WTC11 (cell line): ENCODE results near the gene PLA2G4A. TPM values are rescaled to one million over a fixed set of nuclear protein-coding genes. Genes with fewer than 3 reads are reported as not detected.

ENCODE experiments used
- ATAC-seq: fragments of 200-7000 bp; cut with Tn5 transposase; 2 replicates; pipeline ENCODE4 v1.10.0; 2021; ENCODE audit warnings: mild to moderate bottlenecking, moderate library complexity
- CTCF ChIA-PET: fragments of 300-600 bp; sonication (Branson Sonifier 250); formaldehyde crosslinking; loops from one replicate; lab custom pipeline; 2021; ENCODE audit warnings: antibody characterized with exemption; lab: Charles Lee
- POLR2A ChIA-PET: fragments of 350-600 bp; sonication (Branson Sonifier 250); formaldehyde crosslinking; loops from one replicate; lab custom pipeline; 2021; ENCODE audit warnings: antibody characterized with exemption; lab: Charles Lee
- DNase-seq: peaks from one replicate; pipeline ENCODE4 v3.0.0; 2021; ENCODE audit warnings: low spot score
- H3K27ac Mint-ChIP-seq: 2 replicates; pipeline ENCODE4 v1.8.0; 2021; ENCODE audit warnings: mixed read lengths
- H3K27me3 Mint-ChIP-seq: 2 replicates; pipeline ENCODE4 v1.8.0; 2021; ENCODE audit warnings: low read depth, mild to moderate bottlenecking, moderate library complexity, mixed read lengths
- H3K36me3 Mint-ChIP-seq: 2 replicates; pipeline ENCODE4 v1.8.0; 2021; ENCODE audit warnings: mixed read lengths
- H3K4me1 Mint-ChIP-seq: 2 replicates; pipeline ENCODE4 v1.8.0; 2022; ENCODE audit warnings: mixed read lengths
- H3K4me3 Mint-ChIP-seq: 2 replicates; pipeline ENCODE4 v1.8.0; 2021; ENCODE audit warnings: mild to moderate bottlenecking, moderate library complexity, mixed read lengths
- H3K9me3 Mint-ChIP-seq: 2 replicates; pipeline ENCODE4 v1.8.0; 2021; ENCODE audit warnings: mixed read lengths
- CBFB ChIP-seq: sonication (generic); formaldehyde crosslinking; IDR thresholded peaks from 2 replicates; pipeline ENCODE4 v1.8.1; 2022; ENCODE audit warnings: mild to moderate bottlenecking, low read depth, missing genetic modification reagents
- ELF4 ChIP-seq: sonication (generic); formaldehyde crosslinking; IDR thresholded peaks from 2 replicates; pipeline ENCODE4 v1.8.1; 2022; ENCODE audit warnings: low read depth, mild to moderate bottlenecking, moderate library complexity, missing genetic modification reagents
- ETV6 ChIP-seq: sonication (generic); formaldehyde crosslinking; IDR thresholded peaks from 2 replicates; pipeline ENCODE4 v1.8.1; 2022; ENCODE audit warnings: mild to moderate bottlenecking, missing genetic modification reagents
- FOXK1 ChIP-seq: sonication (generic); formaldehyde crosslinking; IDR thresholded peaks from 2 replicates; pipeline ENCODE4 v1.8.0; 2022; ENCODE audit warnings: mild to moderate bottlenecking, moderate library complexity, missing genetic modification reagents
- GRHL2 ChIP-seq: fragments of 250-450 bp; sonication (Bioruptor Pico); IDR thresholded peaks from 2 replicates; pipeline ENCODE4 v1.8.0; 2022; ENCODE audit warnings: mild to moderate bottlenecking, moderate library complexity; ENCODE audit not compliant: insufficient replicate concordance, severe bottlenecking
- GTF2I ChIP-seq: fragments of 250-450 bp; sonication (Bioruptor Pico); conservative IDR thresholded peaks from 2 replicates; pipeline ENCODE4 v1.4.0; 2021; ENCODE audit warnings: mild to moderate bottlenecking
- JAZF1 ChIP-seq: fragments of 250-450 bp; sonication (Bioruptor Pico); IDR thresholded peaks from 2 replicates; pipeline ENCODE4 v1.9.0; 2021; ENCODE audit warnings: moderate library complexity, mild to moderate bottlenecking, inconsistent platforms
- OVOL2 ChIP-seq: fragments of 250-450 bp; sonication (Bioruptor Pico); IDR thresholded peaks from 2 replicates; pipeline ENCODE4 v1.9.0; 2021; ENCODE audit warnings: mild to moderate bottlenecking, borderline replicate concordance
- SMAD4 ChIP-seq: sonication (generic); formaldehyde crosslinking; IDR thresholded peaks from 2 replicates; pipeline ENCODE4 v1.8.0; 2022; ENCODE audit warnings: mild to moderate bottlenecking, missing genetic modification reagents
- TEAD4 ChIP-seq: sonication (generic); formaldehyde crosslinking; IDR thresholded peaks from 2 replicates; pipeline ENCODE4 v1.8.0; 2022; ENCODE audit warnings: mild to moderate bottlenecking, missing genetic modification reagents
- ZNF396 ChIP-seq: fragments of 250-450 bp; sonication (Bioruptor Pico); IDR thresholded peaks from 2 replicates; pipeline ENCODE4 v1.8.0; 2021; ENCODE audit warnings: mild to moderate bottlenecking, moderate library complexity, borderline replicate concordance
- total RNA-seq: library from RNA; stranded (reverse); gene quantifications from 3 replicates; pipeline ENCODE4 v1.2.3, GENCODE V29; 2021
- TF ChIP-seq, protein P1 (sequence below): fragments of 250-450 bp; sonication (Bioruptor Pico); IDR thresholded peaks from 2 replicates; pipeline ENCODE4 v2.1.2; 2022; ENCODE audit warnings: mild to moderate bottlenecking, moderate library complexity
- TF ChIP-seq, protein P2 (sequence below): fragments of 250-450 bp; sonication (Bioruptor Pico); IDR thresholded peaks from 2 replicates; pipeline ENCODE4 v1.9.0; 2021; ENCODE audit warnings: moderate library complexity, mild to moderate bottlenecking, inconsistent platforms, borderline replicate concordance
- TF ChIP-seq, protein P3 (sequence below): fragments of 200-600 bp; IDR thresholded peaks from 2 replicates; pipeline ENCODE4 v1.8.0; 2022; ENCODE audit warnings: antibody characterized with exemption
- TF ChIP-seq, protein P4 (sequence below): sonication (generic); formaldehyde crosslinking; IDR thresholded peaks from 2 replicates; pipeline ENCODE4 v1.8.1; 2022; ENCODE audit warnings: missing genetic modification reagents, borderline replicate concordance
- TF ChIP-seq, protein P5 (sequence below): fragments of 250-450 bp; sonication (Bioruptor Pico); IDR thresholded peaks from 2 replicates; pipeline ENCODE4 v1.9.0; 2021; ENCODE audit warnings: mild to moderate bottlenecking
- TF ChIP-seq, protein P6 (sequence below): sonication (generic); formaldehyde crosslinking; IDR thresholded peaks from 2 replicates; pipeline ENCODE4 v1.8.0; 2023; ENCODE audit warnings: missing genetic modification reagents, mild to moderate bottlenecking, borderline replicate concordance

PLA2G4A gene
- total RNA-seq, 1 experiment from 2014 or later, result 1.3 TPM

DNA sequence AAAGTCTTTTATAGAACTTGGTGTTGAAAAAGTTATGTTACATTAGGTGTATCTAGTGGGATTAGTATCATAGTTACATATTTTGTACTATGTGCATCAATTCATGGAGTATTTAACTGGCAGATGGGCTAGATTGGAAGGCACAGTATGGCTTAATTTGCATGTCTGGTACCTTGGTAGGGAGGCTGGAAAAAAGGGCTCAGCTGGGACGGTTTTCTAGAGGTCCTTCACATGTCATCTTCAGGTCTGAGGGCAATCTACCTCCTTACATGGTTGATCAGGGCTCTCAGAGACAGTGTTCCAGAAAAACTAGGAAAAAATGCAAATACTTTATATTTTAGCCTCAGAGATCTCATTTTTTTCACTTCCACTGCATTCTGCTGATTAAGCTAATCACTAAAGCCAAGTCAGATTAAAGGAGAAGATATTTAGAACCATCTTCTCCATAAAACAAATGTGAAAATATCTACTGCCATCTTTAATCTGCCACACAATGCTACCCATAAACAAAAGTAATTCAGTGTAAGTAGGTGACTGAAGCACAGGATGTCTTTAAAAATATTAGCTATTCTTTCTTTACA is 209.3 kb downstream of the PLA2G4A start:
- Mint-ChIP-seq H3K27ac (no peak overlapping the region), H3K9me3 (peaks cover 29% of the 10 kb centered on the region), H3K4me3 (no peak overlapping the region), H3K36me3 (peaks cover 9% of the 10 kb centered on the region; the same call in 1 of the 2 replicates), H3K27me3 (no peaks in the 10 kb centered on the region), H3K4me1 (no peaks in the 10 kb centered on the region)
- POLR2A ChIA-PET, result no interaction called here
- TF ChIP-seq SMAD4 (CRISPR knock-in tag) (no peak), CBFB (CRISPR knock-in tag) (no peak), ELF4 (CRISPR knock-in tag) (no peak), GTF2I (CRISPR knock-in tag) (no peak), TEAD4 (CRISPR knock-in tag) (no peak), ZNF396 (no peak), ETV6 (CRISPR knock-in tag) (no peak), OVOL2 (CRISPR knock-in tag) (no peak), JAZF1 (CRISPR knock-in tag) (no peak), GRHL2 (no peak), FOXK1 (CRISPR knock-in tag) (no peak)
- TF ChIP-seq, protein P1, sequence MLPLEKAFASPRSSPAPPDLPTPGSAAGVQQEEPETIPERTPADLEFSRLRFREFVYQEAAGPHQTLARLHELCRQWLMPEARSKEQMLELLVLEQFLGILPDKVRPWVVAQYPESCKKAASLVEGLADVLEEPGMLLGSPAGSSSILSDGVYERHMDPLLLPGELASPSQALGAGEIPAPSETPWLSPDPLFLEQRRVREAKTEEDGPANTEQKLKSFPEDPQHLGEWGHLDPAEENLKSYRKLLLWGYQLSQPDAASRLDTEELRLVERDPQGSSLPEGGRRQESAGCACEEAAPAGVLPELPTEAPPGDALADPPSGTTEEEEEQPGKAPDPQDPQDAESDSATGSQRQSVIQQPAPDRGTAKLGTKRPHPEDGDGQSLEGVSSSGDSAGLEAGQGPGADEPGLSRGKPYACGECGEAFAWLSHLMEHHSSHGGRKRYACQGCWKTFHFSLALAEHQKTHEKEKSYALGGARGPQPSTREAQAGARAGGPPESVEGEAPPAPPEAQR (CRISPR knock-in tag), result no peak
- TF ChIP-seq, protein P2, sequence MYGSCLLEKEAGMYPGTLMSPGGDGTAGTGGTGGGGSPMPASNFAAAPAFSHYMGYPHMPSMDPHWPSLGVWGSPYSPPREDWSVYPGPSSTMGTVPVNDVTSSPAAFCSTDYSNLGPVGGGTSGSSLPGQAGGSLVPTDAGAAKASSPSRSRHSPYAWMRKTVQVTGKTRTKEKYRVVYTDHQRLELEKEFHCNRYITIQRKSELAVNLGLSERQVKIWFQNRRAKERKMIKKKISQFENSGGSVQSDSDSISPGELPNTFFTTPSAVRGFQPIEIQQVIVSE, result no peak
- TF ChIP-seq, protein P3, sequence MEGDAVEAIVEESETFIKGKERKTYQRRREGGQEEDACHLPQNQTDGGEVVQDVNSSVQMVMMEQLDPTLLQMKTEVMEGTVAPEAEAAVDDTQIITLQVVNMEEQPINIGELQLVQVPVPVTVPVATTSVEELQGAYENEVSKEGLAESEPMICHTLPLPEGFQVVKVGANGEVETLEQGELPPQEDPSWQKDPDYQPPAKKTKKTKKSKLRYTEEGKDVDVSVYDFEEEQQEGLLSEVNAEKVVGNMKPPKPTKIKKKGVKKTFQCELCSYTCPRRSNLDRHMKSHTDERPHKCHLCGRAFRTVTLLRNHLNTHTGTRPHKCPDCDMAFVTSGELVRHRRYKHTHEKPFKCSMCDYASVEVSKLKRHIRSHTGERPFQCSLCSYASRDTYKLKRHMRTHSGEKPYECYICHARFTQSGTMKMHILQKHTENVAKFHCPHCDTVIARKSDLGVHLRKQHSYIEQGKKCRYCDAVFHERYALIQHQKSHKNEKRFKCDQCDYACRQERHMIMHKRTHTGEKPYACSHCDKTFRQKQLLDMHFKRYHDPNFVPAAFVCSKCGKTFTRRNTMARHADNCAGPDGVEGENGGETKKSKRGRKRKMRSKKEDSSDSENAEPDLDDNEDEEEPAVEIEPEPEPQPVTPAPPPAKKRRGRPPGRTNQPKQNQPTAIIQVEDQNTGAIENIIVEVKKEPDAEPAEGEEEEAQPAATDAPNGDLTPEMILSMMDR, result no peak
- TF ChIP-seq, protein P4, sequence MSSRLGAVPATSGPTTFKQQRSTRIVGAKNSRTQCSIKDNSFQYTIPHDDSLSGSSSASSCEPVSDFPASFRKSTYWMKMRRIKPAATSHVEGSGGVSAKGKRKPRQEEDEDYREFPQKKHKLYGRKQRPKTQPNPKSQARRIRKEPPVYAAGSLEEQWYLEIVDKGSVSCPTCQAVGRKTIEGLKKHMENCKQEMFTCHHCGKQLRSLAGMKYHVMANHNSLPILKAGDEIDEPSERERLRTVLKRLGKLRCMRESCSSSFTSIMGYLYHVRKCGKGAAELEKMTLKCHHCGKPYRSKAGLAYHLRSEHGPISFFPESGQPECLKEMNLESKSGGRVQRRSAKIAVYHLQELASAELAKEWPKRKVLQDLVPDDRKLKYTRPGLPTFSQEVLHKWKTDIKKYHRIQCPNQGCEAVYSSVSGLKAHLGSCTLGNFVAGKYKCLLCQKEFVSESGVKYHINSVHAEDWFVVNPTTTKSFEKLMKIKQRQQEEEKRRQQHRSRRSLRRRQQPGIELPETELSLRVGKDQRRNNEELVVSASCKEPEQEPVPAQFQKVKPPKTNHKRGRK (CRISPR knock-in tag), result no peak
- TF ChIP-seq, protein P5, sequence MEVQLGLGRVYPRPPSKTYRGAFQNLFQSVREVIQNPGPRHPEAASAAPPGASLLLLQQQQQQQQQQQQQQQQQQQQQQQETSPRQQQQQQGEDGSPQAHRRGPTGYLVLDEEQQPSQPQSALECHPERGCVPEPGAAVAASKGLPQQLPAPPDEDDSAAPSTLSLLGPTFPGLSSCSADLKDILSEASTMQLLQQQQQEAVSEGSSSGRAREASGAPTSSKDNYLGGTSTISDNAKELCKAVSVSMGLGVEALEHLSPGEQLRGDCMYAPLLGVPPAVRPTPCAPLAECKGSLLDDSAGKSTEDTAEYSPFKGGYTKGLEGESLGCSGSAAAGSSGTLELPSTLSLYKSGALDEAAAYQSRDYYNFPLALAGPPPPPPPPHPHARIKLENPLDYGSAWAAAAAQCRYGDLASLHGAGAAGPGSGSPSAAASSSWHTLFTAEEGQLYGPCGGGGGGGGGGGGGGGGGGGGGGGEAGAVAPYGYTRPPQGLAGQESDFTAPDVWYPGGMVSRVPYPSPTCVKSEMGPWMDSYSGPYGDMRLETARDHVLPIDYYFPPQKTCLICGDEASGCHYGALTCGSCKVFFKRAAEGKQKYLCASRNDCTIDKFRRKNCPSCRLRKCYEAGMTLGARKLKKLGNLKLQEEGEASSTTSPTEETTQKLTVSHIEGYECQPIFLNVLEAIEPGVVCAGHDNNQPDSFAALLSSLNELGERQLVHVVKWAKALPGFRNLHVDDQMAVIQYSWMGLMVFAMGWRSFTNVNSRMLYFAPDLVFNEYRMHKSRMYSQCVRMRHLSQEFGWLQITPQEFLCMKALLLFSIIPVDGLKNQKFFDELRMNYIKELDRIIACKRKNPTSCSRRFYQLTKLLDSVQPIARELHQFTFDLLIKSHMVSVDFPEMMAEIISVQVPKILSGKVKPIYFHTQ (CRISPR knock-in tag), result no peak
- TF ChIP-seq, protein P6, sequence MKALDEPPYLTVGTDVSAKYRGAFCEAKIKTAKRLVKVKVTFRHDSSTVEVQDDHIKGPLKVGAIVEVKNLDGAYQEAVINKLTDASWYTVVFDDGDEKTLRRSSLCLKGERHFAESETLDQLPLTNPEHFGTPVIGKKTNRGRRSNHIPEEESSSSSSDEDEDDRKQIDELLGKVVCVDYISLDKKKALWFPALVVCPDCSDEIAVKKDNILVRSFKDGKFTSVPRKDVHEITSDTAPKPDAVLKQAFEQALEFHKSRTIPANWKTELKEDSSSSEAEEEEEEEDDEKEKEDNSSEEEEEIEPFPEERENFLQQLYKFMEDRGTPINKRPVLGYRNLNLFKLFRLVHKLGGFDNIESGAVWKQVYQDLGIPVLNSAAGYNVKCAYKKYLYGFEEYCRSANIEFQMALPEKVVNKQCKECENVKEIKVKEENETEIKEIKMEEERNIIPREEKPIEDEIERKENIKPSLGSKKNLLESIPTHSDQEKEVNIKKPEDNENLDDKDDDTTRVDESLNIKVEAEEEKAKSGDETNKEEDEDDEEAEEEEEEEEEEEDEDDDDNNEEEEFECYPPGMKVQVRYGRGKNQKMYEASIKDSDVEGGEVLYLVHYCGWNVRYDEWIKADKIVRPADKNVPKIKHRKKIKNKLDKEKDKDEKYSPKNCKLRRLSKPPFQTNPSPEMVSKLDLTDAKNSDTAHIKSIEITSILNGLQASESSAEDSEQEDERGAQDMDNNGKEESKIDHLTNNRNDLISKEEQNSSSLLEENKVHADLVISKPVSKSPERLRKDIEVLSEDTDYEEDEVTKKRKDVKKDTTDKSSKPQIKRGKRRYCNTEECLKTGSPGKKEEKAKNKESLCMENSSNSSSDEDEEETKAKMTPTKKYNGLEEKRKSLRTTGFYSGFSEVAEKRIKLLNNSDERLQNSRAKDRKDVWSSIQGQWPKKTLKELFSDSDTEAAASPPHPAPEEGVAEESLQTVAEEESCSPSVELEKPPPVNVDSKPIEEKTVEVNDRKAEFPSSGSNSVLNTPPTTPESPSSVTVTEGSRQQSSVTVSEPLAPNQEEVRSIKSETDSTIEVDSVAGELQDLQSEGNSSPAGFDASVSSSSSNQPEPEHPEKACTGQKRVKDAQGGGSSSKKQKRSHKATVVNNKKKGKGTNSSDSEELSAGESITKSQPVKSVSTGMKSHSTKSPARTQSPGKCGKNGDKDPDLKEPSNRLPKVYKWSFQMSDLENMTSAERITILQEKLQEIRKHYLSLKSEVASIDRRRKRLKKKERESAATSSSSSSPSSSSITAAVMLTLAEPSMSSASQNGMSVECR, result no peak
- DNase-seq, result no peak
- CTCF ChIA-PET, result no interaction called here
- ATAC-seq, result no peak

Other genes starting within 250 kb of the PLA2G4A start
- gene PTGS2, start 148.5 kb upstream of the PLA2G4A start, total RNA-seq, result 0.20 to 0.66 TPM (median 0.60 TPM) in 3 replicates